ENCODE measurements around the gene PCDH19.

Gene PCDH19

GRCh38 chrX:100407147-100407783, 2.8 kb downstream of the PCDH19 start:
- Histone ChIP-seq H3K27me3 (replicated peaks) (peaks cover 23% of the 10 kb centered on the region), H3K4me3 (ENCODE audit: low read depth, low read length) (no peak overlapping the region), H3K36me3 (replicated peaks) (no peaks in the 10 kb centered on the region), H3K27ac (no peak overlapping the region)
- DNase-seq, result no peak
- in situ Hi-C loops (cut with HindIII; ENCODE audit: low pct_ligation_motif_present, low sequenced_read_pairs), result no loop called here
- TF ChIP-seq CTCF (IDR thresholded peaks at IDR 0.05; ENCODE audit: low read depth, low read length, missing control alignments), result no peak

GRCh38 chrX:100405424-100405823, 4.6 kb downstream of the PCDH19 start:
- H3K36me3 ChIP-seq (replicated peaks), result no peaks in the 10 kb centered on the region
- no peak for DNase-seq
- peaks cover 20% of the 10 kb centered on the region for H3K27me3 ChIP-seq (replicated peaks)
- no peak for TF ChIP-seq CTCF (IDR thresholded peaks at IDR 0.05; ENCODE audit: low read depth, low read length, missing control alignments)
- in situ Hi-C loops (cut with HindIII; ENCODE audit: low pct_ligation_motif_present, low sequenced_read_pairs), result no loop called here
- no peak overlapping the region for H3K4me3 ChIP-seq (ENCODE audit: low read depth, low read length)
- H3K27ac ChIP-seq, result no peak overlapping the region

- H3K36me3 ChIP-seq (replicated peaks), result no peaks in the 10 kb centered on the region
- H3K4me3 ChIP-seq (ENCODE audit: low read depth, low read length), result no peak overlapping the region
- H3K27me3 ChIP-seq (replicated peaks), result peaks cover 20% of the 10 kb centered on the region
- no peak overlapping the region for H3K27ac ChIP-seq
- DNase-seq, result no peak
- TF ChIP-seq CTCF (IDR thresholded peaks at IDR 0.05; ENCODE audit: low read depth, low read length, missing control alignments), result no peak
- in situ Hi-C loops (cut with HindIII; ENCODE audit: low pct_ligation_motif_present, low sequenced_read_pairs), result no loop called here
Measured at GRCh38 chrX:100404851-100405250, 5.2 kb downstream of the PCDH19 start.

- in situ Hi-C loops (cut with HindIII; ENCODE audit: low pct_ligation_motif_present, low sequenced_read_pairs), result no loop called here
- H3K4me3 ChIP-seq (ENCODE audit: low read depth, low read length), result no peak overlapping the region
- no peak overlapping the region for H3K27ac ChIP-seq
- TF ChIP-seq CTCF (IDR thresholded peaks at IDR 0.05; ENCODE audit: low read depth, low read length, missing control alignments), result no peak
- no peak for DNase-seq
- no peaks in the 10 kb centered on the region for H3K36me3 ChIP-seq (replicated peaks)
- no peaks in the 10 kb centered on the region for H3K27me3 ChIP-seq (replicated peaks)
Measured at GRCh38 chrX:100395781-100396180, 14.3 kb downstream of the PCDH19 start.

- H3K36me3 ChIP-seq (replicated peaks), result no peaks in the 10 kb centered on the region
- TF ChIP-seq CTCF (IDR thresholded peaks at IDR 0.05; ENCODE audit: low read depth, low read length, missing control alignments), result no peak
- H3K27me3 ChIP-seq (replicated peaks), result no peaks in the 10 kb centered on the region
- no peak for DNase-seq
- no peak overlapping the region for H3K4me3 ChIP-seq (ENCODE audit: low read depth, low read length)
- in situ Hi-C loops (cut with HindIII; ENCODE audit: low pct_ligation_motif_present, low sequenced_read_pairs), result no loop called here
- no peak overlapping the region for H3K27ac ChIP-seq
Measured at GRCh38 chrX:100381619-100382018, 28.5 kb downstream of the PCDH19 start.

GRCh38 chrX:100379388-100379986, 30.6 kb downstream of the PCDH19 start:
- DNase-seq, result peak; percentile 2
- no peaks in the 10 kb centered on the region for H3K27me3 ChIP-seq (replicated peaks)
- no peak overlapping the region for H3K27ac ChIP-seq
- in situ Hi-C loops (cut with HindIII; ENCODE audit: low pct_ligation_motif_present, low sequenced_read_pairs), result no loop called here
- no peaks in the 10 kb centered on the region for H3K36me3 ChIP-seq (replicated peaks)
- H3K4me3 ChIP-seq (ENCODE audit: low read depth, low read length), result no peak overlapping the region
- peak; percentile 64 for TF ChIP-seq CTCF (IDR thresholded peaks at IDR 0.05; ENCODE audit: low read depth, low read length, missing control alignments)
